Right lobe of liver (tissue), 6 donors: ENCODE data around the gene ZBTB47. TPM values are rescaled to one million over a fixed set of nuclear protein-coding genes. Genes with fewer than 3 reads are reported as not detected.

Source experiments
- ATAC-seq, 4 donors: fragments of 200-7000 bp; cut with Tn5 transposase; one replicate each; pipeline ENCODE4 v1.9.1; 2020; ENCODE audit warnings: mild to moderate bottlenecking in 4 of 4, moderate library complexity in 4 of 4
- DNase-seq, 3 donors: peaks; one replicate each; pipeline ENCODE4 v3.0.0-alpha.2; 2020
- H3K27ac ChIP-seq, 3 donors: fragments of 200-600 bp; one replicate each; pipeline ENCODE4 v1.8.0; 2022
- H3K27me3 ChIP-seq, 2 donors: fragments of 200-600 bp; one replicate each; pipeline ENCODE4 v1.8.0; 2022
- H3K36me3 ChIP-seq, 4 donors: fragments of 200-600 bp; sonication (generic) in 1 of 4; one replicate each; pipeline versions ENCODE4 v1.5.1 to v1.8.0; 2017 to 2022; ENCODE audit warnings: control low read depth in 1 of 4
- H3K4me1 ChIP-seq, 4 donors: fragments of 200-600 bp; sonication (generic) in 1 of 4; one replicate each; pipeline versions ENCODE4 v1.5.1 to v1.8.0; 2017 to 2022; ENCODE audit warnings: control low read depth in 1 of 4
- H3K4me3 ChIP-seq, 3 donors: fragments of 200-600 bp; one replicate each; pipeline ENCODE4 v1.8.0; 2022
- H3K9me3 ChIP-seq, 4 donors: fragments of 200-600 bp; sonication (generic) in 1 of 4; one replicate each; pipeline versions ENCODE4 v1.5.1 to v1.8.0; 2017 to 2022; ENCODE audit warnings: control low read depth in 1 of 4
- POLR2A ChIP-seq: fragments of 450-650 bp; IDR thresholded peaks from one replicate; pipeline ENCODE4 v1.6.1; 2017; ENCODE audit warnings: antibody characterized with exemption, mild to moderate bottlenecking
- WGBS: methylation state at CpG from one replicate; pipeline ENCODE4 v1.1.6; 2018; ENCODE audit warnings: low coverage, low lambda C conversion rate; ENCODE audit not compliant: insufficient coverage; ENCODE audit errors: missing lambda C conversion rate; 5-methylcytosine and 5-hydroxymethylcytosine counted together
- intact Hi-C, 2 donors: fragments of 100-400 bp; cut with DNase I; formaldehyde crosslinking; loops; one replicate each; pipeline versions ENCODE4 v1.11.2 to v1.14.1; 2022
- total RNA-seq, 6 experiments: library from RNA; depleted of rRNA in 2 of 6; stranded (reverse); fragments of >200 nt in 2 of 6; fragmentation: NEBNext Ultra II Directional in 3 of 6; extraction: Animal tissue kit (Norgen Biotek cat#: 25700) in 3 of 6; gene quantifications; one replicate each; pipeline versions ENCODE4 v1.1.0 to v1.2.4, GENCODE V29; 2016 to 2023
- TF ChIP-seq, protein P1 (sequence below), 4 donors: fragments of 200-600 bp in 3 of 4; fragments of 450-650 bp in 1 of 4; IDR thresholded peaks; one replicate each; pipeline versions ENCODE4 v1.5.1 to v1.8.0; 2016 to 2022; ENCODE audit warnings: antibody characterized with exemption in 4 of 4, mild to moderate bottlenecking in 2 of 4
- donor health status: DM: no; HTN: yes; CAD: no.
- donor health status: DM: no; HTN: no; CAD: no.
- donor health status: DM: no; HTN: no; CAD: no.
- donor health status: DM: no; HTN: yes; CAD: no.
- donor health status: DM: no; HTN: yes; CAD: no.

Gene ZBTB47
- total RNA-seq, 6 experiments from 2014 or later = 2.2 to 8.9 (median 4.9) TPM

DNA sequence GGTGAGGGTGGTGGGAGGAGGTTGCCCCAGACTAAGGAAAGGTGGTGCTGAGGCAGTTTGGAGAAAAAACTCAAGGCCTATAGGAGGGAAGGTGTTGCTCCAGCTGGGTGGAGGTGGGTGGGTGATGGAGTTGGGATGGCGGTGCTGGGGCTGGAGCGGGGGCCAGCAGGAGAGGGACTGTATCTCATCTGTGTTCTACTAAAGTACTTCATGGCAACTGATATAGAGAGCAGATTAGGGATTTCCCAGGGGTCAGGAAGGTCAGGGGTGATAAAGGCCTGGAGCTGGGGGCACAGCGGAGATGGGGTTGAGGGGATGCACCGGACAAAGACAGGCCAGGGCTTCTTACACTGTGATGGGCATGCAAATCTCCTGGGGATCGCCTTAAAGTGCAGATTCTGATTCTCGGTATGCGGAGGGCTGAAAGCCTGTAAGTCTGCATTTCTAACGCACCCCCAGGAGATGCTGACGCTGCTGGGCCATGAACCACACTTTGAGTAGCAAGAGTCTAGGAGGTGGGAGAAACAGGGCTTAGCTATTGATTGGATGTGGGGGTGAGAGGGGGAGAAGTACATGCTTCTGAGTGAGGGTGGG lies 36.0 kb downstream of the ZBTB47 start:
- ATAC-seq (no peak), DNase-seq (no peak)
- 49% methylated on average over 8 of the region's 9 CpGs for WGBS
- Histone ChIP-seq H3K36me3 (no peaks in the 10 kb centered on the region), H3K27me3 (no peaks in the 10 kb centered on the region), H3K27ac (no peak overlapping the region), H3K4me3 (no peak overlapping the region), H3K4me1 (no peaks in the 10 kb centered on the region), H3K9me3 (no peaks in the 10 kb centered on the region)
- TF ChIP-seq POLR2A = no peak
- TF ChIP-seq, protein P1, sequence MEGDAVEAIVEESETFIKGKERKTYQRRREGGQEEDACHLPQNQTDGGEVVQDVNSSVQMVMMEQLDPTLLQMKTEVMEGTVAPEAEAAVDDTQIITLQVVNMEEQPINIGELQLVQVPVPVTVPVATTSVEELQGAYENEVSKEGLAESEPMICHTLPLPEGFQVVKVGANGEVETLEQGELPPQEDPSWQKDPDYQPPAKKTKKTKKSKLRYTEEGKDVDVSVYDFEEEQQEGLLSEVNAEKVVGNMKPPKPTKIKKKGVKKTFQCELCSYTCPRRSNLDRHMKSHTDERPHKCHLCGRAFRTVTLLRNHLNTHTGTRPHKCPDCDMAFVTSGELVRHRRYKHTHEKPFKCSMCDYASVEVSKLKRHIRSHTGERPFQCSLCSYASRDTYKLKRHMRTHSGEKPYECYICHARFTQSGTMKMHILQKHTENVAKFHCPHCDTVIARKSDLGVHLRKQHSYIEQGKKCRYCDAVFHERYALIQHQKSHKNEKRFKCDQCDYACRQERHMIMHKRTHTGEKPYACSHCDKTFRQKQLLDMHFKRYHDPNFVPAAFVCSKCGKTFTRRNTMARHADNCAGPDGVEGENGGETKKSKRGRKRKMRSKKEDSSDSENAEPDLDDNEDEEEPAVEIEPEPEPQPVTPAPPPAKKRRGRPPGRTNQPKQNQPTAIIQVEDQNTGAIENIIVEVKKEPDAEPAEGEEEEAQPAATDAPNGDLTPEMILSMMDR (IDR thresholded peaks at IDR 0.05) = no peak
- intact Hi-C loops = loop anchor here in 1 of 2 donors (10.0 kb wide), 1 partner anchor 45 kb away; no protein-coding TSS in a partner anchor

DNA sequence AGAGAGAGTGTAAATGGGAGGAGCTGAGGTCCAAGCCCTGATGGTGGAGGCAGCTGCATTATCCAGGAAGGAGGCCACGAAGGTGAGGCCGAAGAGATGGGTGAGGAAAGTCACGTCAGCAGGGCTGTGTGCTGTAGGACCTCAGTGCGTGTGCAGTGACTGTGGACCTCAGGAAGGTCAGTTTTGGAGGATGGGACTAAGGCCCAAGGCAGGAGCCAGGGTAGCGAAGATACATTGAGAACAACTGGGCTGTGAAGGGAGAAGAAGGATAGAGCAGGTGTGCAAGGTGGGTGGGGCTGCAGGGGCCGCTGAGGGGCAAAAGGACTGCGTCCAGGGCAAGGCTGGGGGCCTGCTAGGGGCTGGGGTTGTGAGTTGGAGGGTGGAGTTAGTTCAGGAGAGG lies 36.7 kb downstream of the ZBTB47 start:
- 50% methylated on average over 7 of the region's 7 CpGs for WGBS
- no peak overlapping the region for H3K27ac ChIP-seq
- no peak overlapping the region for H3K4me3 ChIP-seq
- H3K9me3 ChIP-seq = no peaks in the 10 kb centered on the region
- TF ChIP-seq, protein P1 (IDR thresholded peaks at IDR 0.05) = no peak
- no peak for TF ChIP-seq POLR2A
- intact Hi-C loops = no loop called here
- no peaks in the 10 kb centered on the region for H3K27me3 ChIP-seq
- H3K4me1 ChIP-seq = no peaks in the 10 kb centered on the region
- ATAC-seq (no peak), DNase-seq (no peak)
- H3K36me3 ChIP-seq = no peaks in the 10 kb centered on the region

DNA sequence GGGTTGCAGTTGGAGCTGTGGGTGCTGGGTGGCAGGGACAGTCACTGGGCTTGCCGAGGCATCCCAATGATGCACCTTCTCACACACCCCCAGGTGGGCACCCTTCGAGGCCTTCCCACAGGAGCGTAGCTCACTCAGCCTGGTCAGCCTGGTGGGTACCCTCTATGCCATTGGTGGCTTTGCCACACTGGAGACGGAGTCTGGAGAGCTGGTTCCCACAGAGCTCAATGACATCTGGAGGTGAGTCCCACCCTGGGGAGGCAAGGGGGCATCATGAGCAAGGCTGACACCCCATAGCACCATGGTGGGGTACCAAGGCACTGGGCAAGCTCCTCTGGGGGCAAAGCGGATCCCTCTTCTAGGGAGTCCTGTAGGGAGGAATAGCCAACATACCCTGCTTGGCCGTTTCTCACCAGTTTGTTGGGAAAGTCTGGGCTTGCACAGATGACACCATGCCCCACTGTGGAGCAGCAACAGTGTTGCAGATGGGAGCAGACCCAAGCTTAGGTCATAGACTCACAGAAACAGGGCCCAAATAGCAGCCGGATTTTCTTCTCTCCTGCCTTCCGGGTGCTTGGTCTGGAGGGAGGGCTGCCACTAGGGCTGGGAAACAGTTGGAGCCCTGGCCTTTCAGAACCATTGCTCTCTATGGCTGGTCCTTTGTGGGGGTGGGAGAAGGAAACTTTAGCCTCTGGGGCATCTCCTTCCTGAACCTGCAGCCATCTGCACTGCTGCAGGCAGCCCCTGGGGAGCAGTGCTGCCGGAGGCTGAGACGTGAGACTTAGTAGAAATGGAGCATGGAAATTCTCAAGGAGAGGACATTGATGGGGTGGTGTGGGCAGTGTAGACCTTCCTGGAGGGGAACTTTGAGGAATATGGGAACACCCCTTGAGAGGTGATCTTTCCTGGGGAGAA lies 37.5 kb downstream of the ZBTB47 start:
- Histone ChIP-seq H3K4me1 (no peaks in the 10 kb centered on the region), H3K9me3 (no peaks in the 10 kb centered on the region), H3K27me3 (no peaks in the 10 kb centered on the region), H3K27ac (no peak overlapping the region), H3K36me3 (no peaks in the 10 kb centered on the region), H3K4me3 (no peak overlapping the region)
- ATAC-seq (no peak), DNase-seq (no peak)
- intact Hi-C loops = no loop called here
- WGBS = 79% methylated on average over 4 of the region's 10 CpGs
- TF ChIP-seq, protein P1 (IDR thresholded peaks at IDR 0.05) = no peak
- no peak for TF ChIP-seq POLR2A

DNA sequence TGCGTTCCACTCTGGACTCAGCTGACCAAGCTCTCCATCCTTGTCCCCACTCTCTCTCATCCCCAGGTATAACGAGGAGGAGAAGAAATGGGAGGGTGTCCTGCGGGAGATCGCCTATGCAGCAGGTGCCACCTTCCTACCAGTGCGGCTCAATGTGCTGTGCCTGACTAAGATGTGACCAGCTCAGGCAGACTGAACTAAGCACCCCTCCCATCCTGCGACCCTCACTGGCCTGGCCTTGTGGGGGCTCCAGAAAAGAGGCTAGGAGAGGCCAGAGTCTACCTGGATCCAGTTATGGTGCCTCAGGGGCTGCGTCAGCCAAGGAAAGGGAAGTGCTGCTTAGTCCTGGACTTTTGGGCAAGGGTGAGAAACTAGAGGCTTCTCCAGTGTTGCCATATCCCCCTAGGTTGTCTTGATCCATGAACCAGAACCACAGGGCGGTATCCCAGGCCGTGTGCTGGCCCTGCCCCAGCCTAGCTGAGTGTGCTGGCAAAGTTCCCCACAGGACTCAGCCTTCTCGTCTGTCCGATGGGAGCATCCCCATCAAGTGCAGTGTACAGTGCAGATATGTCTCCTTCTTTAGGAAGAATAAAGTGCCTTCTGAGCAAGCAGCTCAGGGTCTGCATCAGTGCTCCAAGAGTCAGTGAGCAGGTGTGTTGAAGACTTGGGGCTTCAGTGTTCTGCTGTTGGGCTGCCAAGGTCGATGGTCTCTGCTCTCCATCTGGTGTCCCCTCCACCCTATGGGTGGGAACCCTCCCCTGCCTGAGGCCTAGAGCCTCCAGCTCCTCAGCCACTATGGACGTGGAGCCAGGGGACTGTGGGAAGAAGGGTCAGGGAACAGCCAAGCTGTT lies 38.5 kb downstream of the ZBTB47 start:
- H3K9me3 ChIP-seq = no peaks in the 10 kb centered on the region
- H3K27ac ChIP-seq = no peak overlapping the region
- 72% methylated on average over 6 of the region's 13 CpGs for WGBS
- no peak for DNase-seq
- intact Hi-C loops = no loop called here
- H3K27me3 ChIP-seq = no peaks in the 10 kb centered on the region
- ATAC-seq = no peak
- TF ChIP-seq, protein P1 (IDR thresholded peaks at IDR 0.05) = no peak
- TF ChIP-seq POLR2A = no peak
- no peak overlapping the region for H3K4me3 ChIP-seq
- no peaks in the 10 kb centered on the region for H3K4me1 ChIP-seq
- no peaks in the 10 kb centered on the region for H3K36me3 ChIP-seq
